ENCODE results near the gene EPB41L3.

- no peak for TF ChIP-seq CTCF (IDR thresholded peaks at IDR 0.05; ENCODE audit: poor library complexity, severe bottlenecking)
- no peak for TF ChIP-seq EP300 (conservative IDR thresholded peaks at IDR 0.05; ENCODE audit: poor library complexity, severe bottlenecking)
- TF ChIP-seq POLR2AphosphoS5 (IDR thresholded peaks at IDR 0.05), result no peak
- TF ChIP-seq TAF1 (IDR thresholded peaks at IDR 0.05; ENCODE audit: low read depth), result no peak
- no peak for TF ChIP-seq REST (IDR thresholded peaks at IDR 0.05; ENCODE audit: borderline replicate concordance)
Observed at GRCh38 chr18:5481621-5482020, 62.2 kb downstream of the EPB41L3 start.

Data from neural cell (in vitro differentiated cells).